PC-3 (cell line): Measurements from ENCODE around the gene DCDC1. TPM values are rescaled to one million over a fixed set of nuclear protein-coding genes. Genes with fewer than 3 reads are reported as not detected.

Experiments used
- ATAC-seq: fragments of 200-7000 bp; cut with Tn5 transposase; 2 replicates; pipeline ENCODE4 v1.9.1; 2020; ENCODE audit warnings: mild to moderate bottlenecking, moderate library complexity
- BruUV-seq: library from RNA; stranded (reverse); fragments of 400-500 nt; replicated peaks from 2 replicates; lab custom pipeline; 2021; lab: Mats Ljungman, UMichigan
- CTCF ChIA-PET: fragments of 300-600 bp; sonication (Branson Sonifier 250); formaldehyde crosslinking; loops from one replicate; lab custom pipeline; 2022; ENCODE audit warnings: antibody characterized with exemption; lab: Charles Lee
- POLR2A ChIA-PET: fragments of 300-600 bp; sonication (Branson Sonifier 250); formaldehyde crosslinking; loops from one replicate; lab custom pipeline; 2022; ENCODE audit warnings: antibody characterized with exemption; ENCODE audit not compliant: unreplicated experiment; lab: Charles Lee
- DNase-seq: peaks from one replicate; pipeline ENCODE4 v3.0.0-alpha.2; 2015
- H2AFZ ChIP-seq: fragments of 300-600 bp; sonication (generic); 2 replicates; pipeline ENCODE4 v1.6.0; 2016; ENCODE audit warnings: antibody characterized with exemption, low read length
- H3F3A ChIP-seq: fragments of 300-600 bp; sonication (generic); one replicate; pipeline ENCODE4 v1.6.0; 2017; ENCODE audit warnings: antibody characterized with exemption, low read length, control low read depth, mild to moderate bottlenecking; ENCODE audit not compliant: unreplicated experiment
- H3K27ac ChIP-seq: fragments of 300-600 bp; sonication (generic); 2 replicates; pipeline ENCODE4 v1.5.1; 2016; ENCODE audit warnings: mild to moderate bottlenecking, low read length
- H3K27me3 ChIP-seq: fragments of 300-600 bp; sonication (generic); 2 replicates; pipeline ENCODE4 v1.6.1; 2016; ENCODE audit warnings: low read length, mixed read lengths
- H3K36me3 ChIP-seq: fragments of 300-600 bp; sonication (generic); 2 replicates; pipeline ENCODE4 v1.6.1; 2016; ENCODE audit warnings: low read depth, mixed run types, low read length, mixed read lengths
- H3K4me1 ChIP-seq: fragments of 300-600 bp; sonication (generic); 2 replicates; pipeline ENCODE4 v1.5.1; 2016; ENCODE audit warnings: low read length; ENCODE audit not compliant: insufficient read depth
- H3K4me2 ChIP-seq: fragments of 300-600 bp; sonication (generic); 2 replicates; pipeline ENCODE4 v1.6.0; 2016; ENCODE audit warnings: low read length
- H3K4me3 ChIP-seq: fragments of 300-600 bp; sonication (generic); 2 replicates; pipeline ENCODE4 v1.5.1; 2016; ENCODE audit warnings: mild to moderate bottlenecking, low read length, mixed read lengths
- H3K79me2 ChIP-seq: fragments of 300-600 bp; sonication (generic); 2 replicates; pipeline ENCODE4 v1.6.1; 2017; ENCODE audit warnings: low read length, mixed read lengths
- H3K9ac ChIP-seq: fragments of 300-600 bp; sonication (generic); 2 replicates; pipeline ENCODE4 v1.6.0; 2016; ENCODE audit warnings: mild to moderate bottlenecking, low read length
- H3K9me2 ChIP-seq: fragments of 300-600 bp; sonication (generic); replicated peaks from 2 replicates; pipeline ENCODE4 v1.6.1; 2016; ENCODE audit warnings: mixed run types, low read length, mixed read lengths
- H3K9me3 ChIP-seq: fragments of 300-600 bp; sonication (generic); 2 replicates; pipeline ENCODE4 v1.6.1; 2016; ENCODE audit warnings: low read length, mixed read lengths
- H4K20me1 ChIP-seq: fragments of 300-600 bp; sonication (generic); 2 replicates; pipeline ENCODE4 v1.6.1; 2016; ENCODE audit warnings: low read length, mixed read lengths
- CTCF ChIP-seq: fragments of 300-600 bp; sonication (generic); conservative IDR thresholded peaks from 2 replicates; pipeline ENCODE4 v1.5.1; 2017; ENCODE audit warnings: antibody characterized with exemption, low read depth, mild to moderate bottlenecking, low read length
- EZH2 ChIP-seq: fragments of 300-600 bp; sonication (generic); IDR thresholded peaks from one replicate; pipeline ENCODE4 v1.6.1; 2017; ENCODE audit warnings: antibody characterized with exemption, mild to moderate bottlenecking, low read length; ENCODE audit not compliant: unreplicated experiment
- EZH2phosphoT487 ChIP-seq: fragments of 300-600 bp; sonication (generic); IDR thresholded peaks from 2 replicates; pipeline ENCODE4 v1.6.1; 2018; ENCODE audit warnings: mild to moderate bottlenecking, antibody characterized with exemption, low read length, borderline replicate concordance
- intact Hi-C: fragments of 100-400 bp; cut with micrococcal nuclease; formaldehyde crosslinking; loops from 2 replicates; pipeline ENCODE4 v1.9.0; 2023
- total RNA-seq: library from RNA; depleted of rRNA; stranded (reverse); fragments of >200 nt; gene quantifications from 2 replicates; pipeline ENCODE4 v1.2.3, GENCODE V29; 2014

The DCDC1 gene
- total RNA-seq, 1 experiment from 2014 or later: not detected

- Histone ChIP-seq H2AFZ (no peak overlapping the region), H3F3A (no peaks in the 10 kb centered on the region), H3K36me3 (no peaks in the 10 kb centered on the region), H3K4me1 (no peaks in the 10 kb centered on the region), H3K9ac (no peak overlapping the region), H3K27me3 (peaks cover 22% of the 10 kb centered on the region), H3K4me3 (no peak overlapping the region), H3K79me2 (no peaks in the 10 kb centered on the region), H3K9me2 (no peaks in the 10 kb centered on the region), H3K9me3 (no peaks in the 10 kb centered on the region), H3K4me2 (no peak overlapping the region), H3K27ac (no peak overlapping the region), H4K20me1 (no peaks in the 10 kb centered on the region)
- TF ChIP-seq CTCF: no peak
- TF ChIP-seq EZH2: no peak
- TF ChIP-seq EZH2phosphoT487: no peak
- no peak for DNase-seq
- ATAC-seq: no peak
- intact Hi-C loops: no loop called here
- POLR2A ChIA-PET: no interaction called here
- no TSS peak for BruUV-seq
- CTCF ChIA-PET: no interaction called here
Observed at GRCh38 chr11:31117038-31117437, 252.5 kb downstream of the DCDC1 start.

- Histone ChIP-seq H3K27ac (no peak overlapping the region), H3K79me2 (no peaks in the 10 kb centered on the region), H3K4me3 (no peak overlapping the region), H3K9ac (no peak overlapping the region), H3K36me3 (no peaks in the 10 kb centered on the region), H3K9me3 (no peaks in the 10 kb centered on the region), H3K9me2 (no peaks in the 10 kb centered on the region), H2AFZ (no peak overlapping the region), H3K4me2 (no peak overlapping the region), H3K27me3 (peaks cover 34% of the 10 kb centered on the region), H3K4me1 (no peaks in the 10 kb centered on the region), H3F3A (no peaks in the 10 kb centered on the region), H4K20me1 (no peaks in the 10 kb centered on the region)
- BruUV-seq: no TSS peak
- intact Hi-C loops: no loop called here
- no peak for TF ChIP-seq EZH2phosphoT487
- ChIA-PET POLR2A (no interaction called here), CTCF (no interaction called here)
- DNase-seq: no peak
- no peak for ATAC-seq
Observed at GRCh38 chr11:31114442-31114841, 255.1 kb downstream of the DCDC1 start.

GRCh38 chr11:31110830-31111229 lies 258.7 kb downstream of the DCDC1 start:
- no peak overlapping the region for H3K4me3 ChIP-seq
- no peaks in the 10 kb centered on the region for H4K20me1 ChIP-seq
- no peaks in the 10 kb centered on the region for H3K9me3 ChIP-seq
- POLR2A ChIA-PET: no interaction called here
- no peak for DNase-seq
- H3K36me3 ChIP-seq: no peaks in the 10 kb centered on the region
- BruUV-seq: no TSS peak
- no peak overlapping the region for H3K27ac ChIP-seq
- intact Hi-C loops: no loop called here
- H3K4me1 ChIP-seq: no peaks in the 10 kb centered on the region
- H3K9ac ChIP-seq: no peak overlapping the region
- CTCF ChIA-PET: no interaction called here
- H2AFZ ChIP-seq: no peak overlapping the region
- peaks cover 32% of the 10 kb centered on the region for H3K27me3 ChIP-seq
- H3K79me2 ChIP-seq: no peaks in the 10 kb centered on the region
- TF ChIP-seq CTCF (no peak), EZH2 (no peak), EZH2phosphoT487 (no peak)
- H3K9me2 ChIP-seq: no peaks in the 10 kb centered on the region
- ATAC-seq: no peak
- no peaks in the 10 kb centered on the region for H3F3A ChIP-seq
- H3K4me2 ChIP-seq: no peak overlapping the region
